Right lobe of liver (tissue), 4 donors: Measurements from ENCODE around the gene MYPOP.

Experiments used
- CTCF ChIP-seq, 4 donors: fragments of 200-600 bp in 3 of 4; fragments of 450-650 bp in 1 of 4; IDR thresholded peaks; one replicate each; pipeline versions ENCODE4 v1.5.1 to v1.8.0; 2016 to 2022; ENCODE audit warnings: antibody characterized with exemption in 4 of 4, mild to moderate bottlenecking in 2 of 4
- POLR2A ChIP-seq: fragments of 450-650 bp; IDR thresholded peaks from one replicate; pipeline ENCODE4 v1.6.1; 2017; ENCODE audit warnings: antibody characterized with exemption, mild to moderate bottlenecking
- donor health status: DM: no; HTN: no; CAD: no.
- donor health status: DM: no; HTN: no; CAD: no.
- donor health status: DM: no; HTN: yes; CAD: no.

- TF ChIP-seq CTCF (IDR thresholded peaks at IDR 0.05) (no peak), POLR2A (no peak)
Measured at GRCh38 chr19:45862271-45862563, 40.2 kb downstream of the MYPOP start.
